Measurements from ENCODE around the gene ELP4.

- TF ChIP-seq POLR2AphosphoS5 (IDR thresholded peaks at IDR 0.05; ENCODE audit: low read depth, low read length) = no peak
- no peak for TF ChIP-seq TAF1 (IDR thresholded peaks at IDR 0.05; ENCODE audit: low read depth, low read length)
- TF ChIP-seq SPI1 (IDR thresholded peaks at IDR 0.05; ENCODE audit: low read depth, low read length) = no peak
- no peak for TF ChIP-seq POLR2A (IDR thresholded peaks at IDR 0.05; ENCODE audit: low read depth, low read length)
Measured at GRCh38 chr11:31799435-31800397, 290.1 kb downstream of the ELP4 start.
